Measurements from ENCODE around the gene TTC32. TPM values are rescaled to one million over a fixed set of nuclear protein-coding genes. Genes with fewer than 3 reads are reported as not detected.
"Not testable (repeated sequence)": the region's sequence is repeated elsewhere in the genome, so short reads cannot be mapped to it uniquely, and the experiment has no call there.

The TTC32 gene
- total RNA-seq, 2 experiments from 2014 or later = 30.7 to 34.8 TPM

DNA sequence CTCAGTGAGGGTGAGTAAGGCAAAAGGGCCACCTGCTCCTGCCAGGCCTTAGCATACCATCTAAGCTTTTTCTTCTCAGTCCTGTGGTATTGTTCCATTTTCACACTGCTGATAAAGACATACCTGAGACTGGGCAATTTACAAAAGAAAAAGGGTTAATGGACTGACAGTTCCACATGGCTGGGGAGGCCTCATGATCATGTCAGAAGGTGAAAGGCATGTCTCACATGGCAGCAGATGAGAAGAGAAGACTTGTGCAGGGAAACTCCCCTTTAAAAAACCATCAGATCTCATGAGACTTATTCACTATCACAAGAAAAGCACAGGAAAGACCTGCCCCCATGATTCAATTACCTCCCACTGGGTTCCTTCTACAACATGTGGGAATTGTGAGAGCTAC is 21.6 kb downstream of the TTC32 start:
- CTCF ChIA-PET; H3K9me3 Mint-ChIP-seq; H3K27me3 Mint-ChIP-seq; DNase-seq; H3K36me3 Mint-ChIP-seq (ENCODE audit: low read depth); H3K27ac Mint-ChIP-seq; H3K4me1 Mint-ChIP-seq; H3K4me3 Mint-ChIP-seq: not testable (repeated sequence)
- POLR2A ChIA-PET = interaction anchor here (1.0 kb wide), 1 partner anchor 20 kb away, joined by 3 read pairs; no protein-coding TSS in a partner anchor

DNA sequence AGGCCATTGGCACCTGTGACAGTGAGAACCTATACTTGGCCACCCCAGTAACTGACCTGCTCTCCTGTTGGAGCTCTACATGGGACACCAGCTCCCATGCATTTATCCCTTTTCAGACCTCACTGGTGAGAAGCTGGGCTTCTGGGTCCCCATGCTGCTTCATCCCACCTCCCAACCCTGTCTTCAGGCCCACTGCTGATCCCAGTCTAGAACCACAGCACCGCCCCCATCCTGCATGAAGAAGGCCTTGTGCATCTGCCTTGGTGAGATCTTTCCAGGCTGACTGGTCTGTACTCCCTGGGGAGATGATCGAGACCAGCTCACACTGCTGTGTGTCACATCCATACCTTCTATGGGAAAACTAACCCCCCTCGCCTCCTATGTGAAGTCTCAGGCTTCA is 22.7 kb downstream of the TTC32 start:
- Mint-ChIP-seq H3K4me1 (no peaks in the 10 kb centered on the region), H3K27me3 (no peaks in the 10 kb centered on the region), H3K9me3 (no peaks in the 10 kb centered on the region), H3K36me3 (ENCODE audit: low read depth) (peaks cover 6% of the 10 kb centered on the region), H3K27ac (no peak overlapping the region), H3K4me3 (no peak overlapping the region)
- ChIA-PET POLR2A (no interaction called here), CTCF (no interaction called here)
- no peak for DNase-seq

- Mint-ChIP-seq H3K27ac (no peak overlapping the region), H3K9me3 (no peaks in the 10 kb centered on the region), H3K4me1 (no peaks in the 10 kb centered on the region), H3K4me3 (no peak overlapping the region), H3K27me3 (no peaks in the 10 kb centered on the region), H3K36me3 (ENCODE audit: low read depth) (peaks cover 6% of the 10 kb centered on the region)
- DNase-seq = no peak
- ChIA-PET POLR2A (no interaction called here), CTCF (no interaction called here)
Observed at GRCh38 chr2:19878268-19879046, 23.3 kb downstream of the TTC32 start.

GRCh38 chr2:19876751-19877150 is 25.0 kb downstream of the TTC32 start:
- peaks cover 6% of the 10 kb centered on the region for H3K36me3 Mint-ChIP-seq (ENCODE audit: low read depth)
- no peak overlapping the region for H3K4me3 Mint-ChIP-seq
- ChIA-PET CTCF (interaction anchor here (0.6 to 0.7 kb wide), 2 partner anchors 8 to 575 kb away, joined by 3 read pairs; no protein-coding TSS in a partner anchor), POLR2A (interaction anchor here (1.6 kb wide), 1 partner anchor 25 kb away, joined by 4 read pairs; the partner anchor contains the start of gene TTC32)
- H3K27ac Mint-ChIP-seq = no peak overlapping the region
- H3K4me1 Mint-ChIP-seq = no peaks in the 10 kb centered on the region
- no peak for DNase-seq
- no peaks in the 10 kb centered on the region for H3K9me3 Mint-ChIP-seq
- H3K27me3 Mint-ChIP-seq = no peaks in the 10 kb centered on the region

DNA sequence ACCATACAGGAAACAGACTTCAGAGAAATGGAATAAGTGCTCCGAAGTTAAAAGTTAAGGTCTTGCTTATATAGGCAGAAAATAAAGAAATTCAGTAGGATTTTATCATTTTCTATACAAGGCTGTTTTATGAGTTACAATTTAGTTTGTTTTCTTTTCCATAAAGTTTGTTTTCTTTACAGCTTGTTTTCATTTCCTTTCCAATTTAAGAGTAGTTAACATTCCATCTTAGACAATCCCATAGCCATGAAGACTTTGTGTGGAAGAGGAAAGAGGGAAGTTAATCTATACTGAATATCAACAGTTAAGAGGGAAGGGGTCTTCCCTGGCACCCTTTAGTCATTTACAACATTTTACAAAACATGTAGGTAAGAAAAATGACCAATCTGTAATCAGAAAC is 26.5 kb downstream of the TTC32 start:
- ChIA-PET CTCF (no interaction called here), POLR2A (interaction anchor here (1.3 to 1.6 kb wide), 2 partner anchors 26 to 528 kb away, joined by 3 to 4 read pairs; partner anchors contain the start of gene TTC32)
- no peaks in the 10 kb centered on the region for H3K4me1 Mint-ChIP-seq
- H3K4me3 Mint-ChIP-seq = no peak overlapping the region
- no peaks in the 10 kb centered on the region for H3K27me3 Mint-ChIP-seq
- H3K9me3 Mint-ChIP-seq = no peaks in the 10 kb centered on the region
- H3K36me3 Mint-ChIP-seq (ENCODE audit: low read depth) = peaks cover 6% of the 10 kb centered on the region
- H3K27ac Mint-ChIP-seq = no peak overlapping the region
- no peak for DNase-seq

DNA sequence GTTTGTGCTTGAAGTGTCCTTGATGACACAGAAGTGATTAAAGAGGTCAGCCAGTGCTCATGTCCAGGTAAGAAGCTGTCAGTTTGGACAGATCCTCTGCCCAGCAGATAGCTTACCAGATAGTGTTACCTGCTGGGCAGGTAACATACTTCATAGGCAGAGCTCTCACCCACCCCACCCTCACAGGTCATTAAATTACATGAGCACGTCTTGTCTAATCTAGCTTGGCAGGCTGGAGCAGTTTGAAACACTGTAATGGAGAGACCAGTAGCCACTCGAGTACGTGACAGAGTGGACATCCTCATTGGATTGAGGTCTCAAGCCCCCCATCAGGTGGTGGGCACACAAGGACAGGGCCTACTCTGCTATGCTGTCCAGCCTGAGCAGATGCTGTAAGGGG is 27.1 kb downstream of the TTC32 start:
- no peak overlapping the region for H3K4me3 Mint-ChIP-seq
- ChIA-PET POLR2A (interaction anchor here (1.3 kb wide), 1 partner anchor 527 kb away, joined by 3 read pairs; no protein-coding TSS in a partner anchor), CTCF (no interaction called here)
- no peak overlapping the region for H3K27ac Mint-ChIP-seq
- H3K27me3 Mint-ChIP-seq = no peaks in the 10 kb centered on the region
- H3K9me3 Mint-ChIP-seq = no peaks in the 10 kb centered on the region
- peaks cover 6% of the 10 kb centered on the region for H3K36me3 Mint-ChIP-seq (ENCODE audit: low read depth)
- no peak for DNase-seq
- H3K4me1 Mint-ChIP-seq = peaks cover 1% of the 10 kb centered on the region

DNA sequence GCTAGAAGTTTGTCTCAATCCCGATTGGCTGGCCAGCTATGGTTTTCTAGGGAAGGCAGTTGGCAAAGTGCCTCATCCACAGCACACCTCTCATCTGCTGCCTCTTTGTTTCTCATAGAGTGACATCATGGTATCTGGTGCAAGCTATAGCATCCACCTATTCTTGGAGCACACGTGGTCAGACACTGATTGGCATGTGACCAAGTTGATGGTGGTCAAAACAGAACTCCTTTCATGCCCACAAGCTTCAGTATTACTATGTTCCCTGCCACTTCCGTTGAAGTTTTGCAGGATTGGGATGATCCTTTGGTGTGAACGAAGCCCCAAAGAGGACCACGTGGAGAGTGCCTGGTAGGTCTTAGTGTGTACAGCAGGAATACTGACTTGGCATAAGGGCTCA is 28.8 kb downstream of the TTC32 start:
- no peak overlapping the region for H3K27ac Mint-ChIP-seq
- CTCF ChIA-PET = interaction anchor here (0.6 kb wide), 1 partner anchor 11 kb away, joined by 3 read pairs; no protein-coding TSS in a partner anchor
- POLR2A ChIA-PET = no interaction called here

DNA sequence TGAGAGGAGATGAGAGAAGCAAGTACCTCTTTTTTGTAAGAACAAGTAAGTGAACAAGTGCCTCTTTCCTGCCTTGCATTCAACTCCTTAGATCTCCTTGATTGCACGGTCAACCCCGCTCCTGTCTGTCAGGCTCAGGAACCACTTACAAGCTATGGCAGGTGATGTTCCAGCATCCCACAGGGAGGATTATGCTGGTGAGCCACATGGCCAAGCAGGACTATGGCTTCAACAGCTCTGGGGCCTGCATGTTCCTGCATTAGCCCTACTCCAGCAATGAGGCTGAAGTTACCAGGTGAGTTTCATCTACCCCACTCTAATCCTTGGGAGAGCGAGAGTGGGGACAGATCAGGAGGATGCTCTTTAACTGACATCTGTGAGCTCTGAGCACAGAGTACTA is 29.5 kb downstream of the TTC32 start:
- ChIA-PET CTCF (interaction anchor here (0.6 kb wide), 1 partner anchor 10 kb away, joined by 3 read pairs; no protein-coding TSS in a partner anchor), POLR2A (no interaction called here)
- no peak overlapping the region for H3K4me3 Mint-ChIP-seq
- no peak for DNase-seq
- no peaks in the 10 kb centered on the region for H3K27me3 Mint-ChIP-seq
- no peaks in the 10 kb centered on the region for H3K9me3 Mint-ChIP-seq
- H3K4me1 Mint-ChIP-seq = peaks cover 17% of the 10 kb centered on the region
- H3K36me3 Mint-ChIP-seq (ENCODE audit: low read depth) = peaks cover 2% of the 10 kb centered on the region
- no peak overlapping the region for H3K27ac Mint-ChIP-seq

More for the DNA sequence above, 28.8 kb downstream of the TTC32 start:
- Mint-ChIP-seq H3K9me3 (no peaks in the 10 kb centered on the region), H3K27me3 (no peaks in the 10 kb centered on the region), H3K36me3 (ENCODE audit: low read depth) (peaks cover 2% of the 10 kb centered on the region), H3K4me3 (no peak overlapping the region), H3K4me1 (peaks cover 15% of the 10 kb centered on the region)
- no peak for DNase-seq

- no peak for DNase-seq
- ChIA-PET CTCF (no interaction called here), POLR2A (no interaction called here)
- Mint-ChIP-seq H3K4me1 (peaks cover 17% of the 10 kb centered on the region), H3K27me3 (no peaks in the 10 kb centered on the region), H3K4me3 (no peak overlapping the region), H3K36me3 (ENCODE audit: low read depth) (peaks cover 2% of the 10 kb centered on the region), H3K27ac (no peak overlapping the region), H3K9me3 (no peaks in the 10 kb centered on the region)
Observed at GRCh38 chr2:19871836-19872235, 29.9 kb downstream of the TTC32 start.

- H3K27me3 Mint-ChIP-seq = no peaks in the 10 kb centered on the region
- no peaks in the 10 kb centered on the region for H3K9me3 Mint-ChIP-seq
- ChIA-PET CTCF (no interaction called here), POLR2A (interaction anchor here (3.6 kb wide), 1 partner anchor 29 kb away, joined by 21 read pairs; no protein-coding TSS in a partner anchor)
- H3K4me1 Mint-ChIP-seq = peaks cover 17% of the 10 kb centered on the region
- no peak overlapping the region for H3K4me3 Mint-ChIP-seq
- DNase-seq = no peak
- no peak overlapping the region for H3K27ac Mint-ChIP-seq
- no peaks in the 10 kb centered on the region for H3K36me3 Mint-ChIP-seq (ENCODE audit: low read depth)
Observed at GRCh38 chr2:19870792-19871191, 31.0 kb downstream of the TTC32 start.

GRCh38 chr2:19868701-19869580 is 32.8 kb downstream of the TTC32 start:
- Mint-ChIP-seq H3K27me3 (no peaks in the 10 kb centered on the region), H3K9me3 (no peaks in the 10 kb centered on the region), H3K27ac (peak overlapping the region; percentile 57), H3K4me1 (peaks cover 17% of the 10 kb centered on the region), H3K36me3 (ENCODE audit: low read depth) (no peaks in the 10 kb centered on the region), H3K4me3 (peak overlapping the region; percentile 85)
- POLR2A ChIA-PET = interaction anchor here (0.9 to 3.6 kb wide), 4 partner anchors 26 to 521 kb away, joined by 3 to 21 read pairs (median 6); partner anchors contain the start of gene TTC32
- peak; percentile 60 for DNase-seq
- CTCF ChIA-PET = interaction anchor here (0.6 kb wide), 1 partner anchor 8 kb away, joined by 3 read pairs; no protein-coding TSS in a partner anchor

GRCh38 chr2:19868224-19868623 is 33.6 kb downstream of the TTC32 start:
- ChIA-PET CTCF (interaction anchor here (0.6 kb wide), 1 partner anchor 9 kb away, joined by 3 read pairs; no protein-coding TSS in a partner anchor), POLR2A (interaction anchor here (0.9 to 3.6 kb wide), 3 partner anchors 27 to 33 kb away, joined by 3 to 21 read pairs (median 7); partner anchors contain the start of gene TTC32)
- Mint-ChIP-seq H3K27ac (no peak overlapping the region), H3K4me3 (peak overlapping the region; percentile 85), H3K9me3 (no peaks in the 10 kb centered on the region), H3K36me3 (ENCODE audit: low read depth) (no peaks in the 10 kb centered on the region), H3K27me3 (no peaks in the 10 kb centered on the region), H3K4me1 (peaks cover 17% of the 10 kb centered on the region)
- no peak for DNase-seq

DNA sequence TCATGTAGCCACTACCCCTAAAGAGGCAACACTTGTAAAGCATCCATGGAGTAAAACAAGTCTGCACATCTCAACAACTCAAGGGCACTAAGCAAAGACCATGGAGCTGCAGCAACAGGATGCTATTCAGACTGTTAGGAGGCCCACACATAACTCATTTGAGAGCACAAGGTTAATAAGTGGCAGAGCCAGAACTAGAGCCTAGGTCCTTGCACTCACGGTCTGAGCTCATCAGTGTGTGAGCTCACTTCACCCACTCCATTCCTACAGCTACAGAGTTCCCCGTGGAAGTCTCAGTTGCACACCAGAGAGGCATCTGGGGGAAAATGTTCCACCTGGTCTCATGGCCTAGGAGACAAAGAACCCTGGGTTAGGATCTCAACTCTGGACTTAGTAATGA is 35.0 kb downstream of the TTC32 start:
- H3K4me1 Mint-ChIP-seq = peaks cover 17% of the 10 kb centered on the region
- no peaks in the 10 kb centered on the region for H3K9me3 Mint-ChIP-seq
- H3K36me3 Mint-ChIP-seq (ENCODE audit: low read depth) = no peaks in the 10 kb centered on the region
- no peak overlapping the region for H3K4me3 Mint-ChIP-seq
- CTCF ChIA-PET = no interaction called here
- H3K27ac Mint-ChIP-seq = no peak overlapping the region
- no peak for DNase-seq
- H3K27me3 Mint-ChIP-seq = no peaks in the 10 kb centered on the region
- POLR2A ChIA-PET = no interaction called here

Measured in activated CD4-positive, alpha-beta memory T cell treated with anti-CD3 and anti-CD28 coated beads, Interleukin-2, amount 10 ng/mL, durations not matched to agents 7 days and 5 days (primary cell).